HUES48 (cell line): ENCODE measurements around the gene LILRA6.
"Not testable (repeated sequence)": the region's sequence is repeated elsewhere in the genome, so short reads cannot be mapped to it uniquely, and the experiment has no call there.

Experiments used
- H3K27ac ChIP-seq: one replicate; pipeline ENCODE4 v1.7.0; 2013; ENCODE audit warnings: low read depth, low read length, inconsistent platforms
- H3K27me3 ChIP-seq: 2 replicates; pipeline ENCODE4 v1.6.1; 2013; ENCODE audit warnings: mild to moderate bottlenecking, low read length; ENCODE audit not compliant: control insufficient read depth, insufficient read depth
- H3K36me3 ChIP-seq: 2 replicates; pipeline ENCODE4 v1.6.1; 2013; ENCODE audit warnings: low read length; ENCODE audit not compliant: control insufficient read depth, insufficient read depth
- H3K4me1 ChIP-seq: 2 replicates; pipeline ENCODE4 v1.6.1; 2013; ENCODE audit warnings: mild to moderate bottlenecking, low read length; ENCODE audit not compliant: control insufficient read depth, insufficient read depth
- H3K4me3 ChIP-seq: 2 replicates; pipeline ENCODE4 v1.5.1; 2013; ENCODE audit warnings: mild to moderate bottlenecking, low read depth, low read length
- H3K9ac ChIP-seq: 2 replicates; pipeline ENCODE4 v1.6.1; 2013; ENCODE audit warnings: mild to moderate bottlenecking, low read depth, low read length, moderate library complexity
- H3K9me3 ChIP-seq: 2 replicates; pipeline ENCODE4 v1.6.1; 2013; ENCODE audit warnings: low read length; ENCODE audit not compliant: control insufficient read depth, insufficient read depth

The LILRA6 gene

GRCh38 chr19:54242646-54243045 lies at the start of gene LILRA6:
LILRA6 (minus strand) TSS chr19:54242790.
- not testable (repeated sequence) for H3K4me1 ChIP-seq, H3K9ac ChIP-seq, H3K36me3 ChIP-seq, H3K4me3 ChIP-seq, H3K9me3 ChIP-seq, H3K27ac ChIP-seq, H3K27me3 ChIP-seq

- H3K4me3 ChIP-seq, H3K9ac ChIP-seq, H3K27ac ChIP-seq, H3K9me3 ChIP-seq, H3K36me3 ChIP-seq, H3K27me3 ChIP-seq, H3K4me1 ChIP-seq: not testable (repeated sequence)
These were observed 46.6 kb upstream of the LILRA6 start for GRCh38 chr19:54289160-54289559.

- no peak overlapping the region for H3K9ac ChIP-seq
- no peaks in the 10 kb centered on the region for H3K27me3 ChIP-seq
- no peak overlapping the region for H3K27ac ChIP-seq
- H3K4me1 ChIP-seq = no peaks in the 10 kb centered on the region
- H3K4me3 ChIP-seq = no peak overlapping the region
- H3K9me3 ChIP-seq = no peaks in the 10 kb centered on the region
- no peaks in the 10 kb centered on the region for H3K36me3 ChIP-seq
These were observed 44.9 kb upstream of the LILRA6 start for GRCh38 chr19:54287456-54287855.

GRCh38 chr19:54286283-54286682 lies 43.7 kb upstream of the LILRA6 start:
- not testable (repeated sequence) for H3K4me3 ChIP-seq, H3K36me3 ChIP-seq, H3K27me3 ChIP-seq, H3K9ac ChIP-seq, H3K27ac ChIP-seq, H3K9me3 ChIP-seq, H3K4me1 ChIP-seq

GRCh38 chr19:54285427-54286056 lies 43.0 kb upstream of the LILRA6 start:
- H3K27me3 ChIP-seq, H3K4me3 ChIP-seq, H3K9ac ChIP-seq, H3K36me3 ChIP-seq, H3K9me3 ChIP-seq, H3K27ac ChIP-seq, H3K4me1 ChIP-seq: not testable (repeated sequence)

GRCh38 chr19:54282686-54283470 lies 40.3 kb upstream of the LILRA6 start:
- Histone ChIP-seq H3K27ac (no peak overlapping the region), H3K36me3 (no peaks in the 10 kb centered on the region), H3K9me3 (no peaks in the 10 kb centered on the region), H3K4me3 (no peak overlapping the region), H3K9ac (no peak overlapping the region), H3K4me1 (no peaks in the 10 kb centered on the region), H3K27me3 (no peaks in the 10 kb centered on the region)

- H3K4me1 ChIP-seq, H3K9ac ChIP-seq, H3K27ac ChIP-seq, H3K9me3 ChIP-seq, H3K4me3 ChIP-seq, H3K36me3 ChIP-seq, H3K27me3 ChIP-seq: not testable (repeated sequence)
These were observed 39.1 kb upstream of the LILRA6 start for GRCh38 chr19:54281729-54282075.

- no peak within 1 kb of the TSS for H3K4me3 ChIP-seq
- H3K9me3 ChIP-seq = no peaks in the 10 kb centered on the region
- no peaks in the 10 kb centered on the region for H3K4me1 ChIP-seq
- no peak within 1 kb of the TSS for H3K27ac ChIP-seq
- no peak within 1 kb of the TSS for H3K9ac ChIP-seq
- H3K27me3 ChIP-seq = no peaks in the 10 kb centered on the region
- H3K36me3 ChIP-seq = no peaks in the 10 kb centered on the region
These were observed 38.6 kb upstream of the LILRA6 start, which contains the start of gene LILRB2 for GRCh38 chr19:54281007-54281728. LILRB2 (minus strand) TSS chr19:54281110; CDS start chr19:54280496, 614 bp downstream.

- H3K9ac ChIP-seq, H3K36me3 ChIP-seq, H3K4me3 ChIP-seq, H3K27me3 ChIP-seq, H3K9me3 ChIP-seq, H3K27ac ChIP-seq, H3K4me1 ChIP-seq: not testable (repeated sequence)
These were observed 37.9 kb upstream of the LILRA6 start for GRCh38 chr19:54280441-54280840.

GRCh38 chr19:54280025-54280424 lies 37.4 kb upstream of the LILRA6 start:
- not testable (repeated sequence) for H3K4me1 ChIP-seq, H3K4me3 ChIP-seq, H3K27ac ChIP-seq

GRCh38 chr19:54279406-54279962 lies 36.9 kb upstream of the LILRA6 start:
- H3K4me1 ChIP-seq = no peaks in the 10 kb centered on the region

More at GRCh38 chr19:54280025-54280424, 37.4 kb upstream of the LILRA6 start:
- H3K9me3 ChIP-seq, H3K36me3 ChIP-seq, H3K9ac ChIP-seq, H3K27me3 ChIP-seq: not testable (repeated sequence)

More at GRCh38 chr19:54279406-54279962, 36.9 kb upstream of the LILRA6 start:
- H3K4me3 ChIP-seq = no peak overlapping the region
- H3K9me3 ChIP-seq = no peaks in the 10 kb centered on the region
- H3K9ac ChIP-seq = no peak overlapping the region
- no peaks in the 10 kb centered on the region for H3K36me3 ChIP-seq
- H3K27ac ChIP-seq = no peak overlapping the region
- no peaks in the 10 kb centered on the region for H3K27me3 ChIP-seq
